IMR-90 (cell line): Measurements from ENCODE around the gene SERPINI1. TPM values are rescaled to one million over a fixed set of nuclear protein-coding genes. Genes with fewer than 3 reads are reported as not detected.

Experiments used
- ATAC-seq: fragments of 200-7000 bp; cut with Tn5 transposase; 2 replicates; pipeline ENCODE4 v1.9.1; 2020; ENCODE audit warnings: low read depth, mild to moderate bottlenecking, moderate library complexity
- Bru-seq: library from RNA; stranded (reverse); fragments of 400-500 nt; gene quantifications from one replicate; lab custom pipeline; 2021; lab: Mats Ljungman, UMichigan
- BruChase-seq, 2 experiments: library from RNA; stranded (reverse); fragments of 400-500 nt; gene quantifications; one replicate each; lab custom pipeline; 2021; lab: Mats Ljungman, UMichigan
- BruUV-seq: library from RNA; stranded (reverse); fragments of 400-500 nt; replicated peaks from 2 replicates; lab custom pipeline; 2021; lab: Mats Ljungman, UMichigan
- CTCF ChIA-PET: fragments of 300-600 bp; formaldehyde crosslinking; extraction: SDS; loops from one replicate; lab custom pipeline; 2021; ENCODE audit warnings: antibody characterized with exemption; lab: Yijun Ruan, JAX
- POLR2A ChIA-PET: fragments of 300-600 bp; sonication (Branson Sonifier 250); formaldehyde crosslinking; loops from one replicate; lab custom pipeline; 2022; ENCODE audit warnings: antibody characterized with exemption; ENCODE audit not compliant: unreplicated experiment; lab: Charles Lee
- DNase-seq: peaks from one replicate; pipeline ENCODE4 v3.0.0; 2013
- H2AFZ ChIP-seq: replicated peaks from 2 replicates; pipeline ENCODE3; 2013; ENCODE audit warnings: low read length, mild to moderate bottlenecking; ENCODE audit not compliant: poor library complexity
- H2AK5ac ChIP-seq: 2 replicates; pipeline ENCODE4 v1.6.1; 2013; ENCODE audit warnings: low read depth, low read length, inconsistent platforms
- H2AK9ac ChIP-seq: replicated peaks from 2 replicates; pipeline ENCODE3; 2013; ENCODE audit warnings: mild to moderate bottlenecking, low read depth, low read length, moderate library complexity; ENCODE audit not compliant: poor library complexity
- H2BK120ac ChIP-seq: 2 replicates; pipeline ENCODE4 v1.6.1; 2013; ENCODE audit warnings: low read depth, low read length, inconsistent platforms
- H2BK15ac ChIP-seq: 3 replicates; pipeline ENCODE4 v1.6.1; 2013; ENCODE audit warnings: low read depth, low read length, inconsistent platforms
- H2BK20ac ChIP-seq: 2 replicates; pipeline ENCODE4 v1.6.1; 2013; ENCODE audit warnings: low read depth, mild to moderate bottlenecking, inconsistent platforms, low read length, moderate library complexity
- H2BK5ac ChIP-seq: 2 replicates; pipeline ENCODE4 v1.6.1; 2013; ENCODE audit warnings: mild to moderate bottlenecking, low read depth, low read length, inconsistent platforms; ENCODE audit not compliant: poor library complexity, severe bottlenecking
- H3K14ac ChIP-seq: replicated peaks from 2 replicates; pipeline ENCODE4 v1.6.1; 2013; ENCODE audit warnings: low read depth, low read length, inconsistent platforms
- H3K18ac ChIP-seq: 2 replicates; pipeline ENCODE4 v1.6.1; 2013; ENCODE audit warnings: low read depth, low read length, control low read depth
- H3K23ac ChIP-seq: 2 replicates; pipeline ENCODE4 v1.6.1; 2013; ENCODE audit warnings: low read depth, low read length, inconsistent platforms
- H3K27ac ChIP-seq: 2 replicates; pipeline ENCODE4 v1.5.1; 2013; ENCODE audit warnings: mild to moderate bottlenecking, control low read depth, low read length; ENCODE audit not compliant: insufficient read depth
- H3K27me3 ChIP-seq: 2 replicates; pipeline ENCODE4 v1.6.1; 2013; ENCODE audit warnings: low read length; ENCODE audit not compliant: control insufficient read depth, insufficient read depth
- H3K36me3 ChIP-seq: 2 replicates; pipeline ENCODE4 v1.6.1; 2013; ENCODE audit warnings: low read length, mixed read lengths; ENCODE audit not compliant: control insufficient read depth, insufficient read depth
- H3K4ac ChIP-seq: 2 replicates; pipeline ENCODE4 v1.6.1; 2013; ENCODE audit warnings: low read depth, low read length, inconsistent platforms
- H3K4me1 ChIP-seq: 2 replicates; pipeline ENCODE4 v1.6.1; 2013; ENCODE audit warnings: low read length, mixed read lengths; ENCODE audit not compliant: control insufficient read depth, insufficient read depth
- H3K4me2 ChIP-seq: 2 replicates; pipeline ENCODE4 v1.6.1; 2013; ENCODE audit warnings: low read depth, mild to moderate bottlenecking, control low read depth, low read length, moderate library complexity
- H3K4me3 ChIP-seq: 2 replicates; pipeline ENCODE4 v1.5.1; 2013; ENCODE audit warnings: low read depth, mild to moderate bottlenecking, control low read depth, low read length, moderate library complexity; ENCODE audit not compliant: insufficient read depth
- H3K56ac ChIP-seq: 2 replicates; pipeline ENCODE4 v1.6.1; 2013; ENCODE audit warnings: low read length, inconsistent platforms; ENCODE audit not compliant: insufficient read depth; ENCODE audit errors: extremely low read depth
- H3K79me1 ChIP-seq, 2 experiments: 2 replicates each; pipeline ENCODE4 v1.6.1; 2013; ENCODE audit warnings: low read length in 2 of 2, inconsistent platforms in 1 of 2, low read depth in 1 of 2
- H3K9ac ChIP-seq: 2 replicates; pipeline ENCODE4 v1.6.1; 2013; ENCODE audit warnings: low read depth, low read length, control low read depth
- H3K9me1 ChIP-seq: 2 replicates; pipeline ENCODE4 v1.6.1; 2013; ENCODE audit warnings: low read length, inconsistent platforms; ENCODE audit not compliant: insufficient read depth
- H3K9me3 ChIP-seq: 2 replicates; pipeline ENCODE4 v1.6.1; 2013; ENCODE audit warnings: low read length; ENCODE audit not compliant: control insufficient read depth, insufficient read depth
- H4K20me1 ChIP-seq: 2 replicates; pipeline ENCODE4 v1.6.1; 2013; ENCODE audit warnings: low read length, inconsistent platforms; ENCODE audit not compliant: insufficient read depth
- H4K5ac ChIP-seq: 2 replicates; pipeline ENCODE4 v1.6.1; 2013; ENCODE audit warnings: mild to moderate bottlenecking, low read depth, low read length, control low read depth
- H4K8ac ChIP-seq, 2 experiments: 2 replicates each; pipeline ENCODE4 v1.6.1; 2013; ENCODE audit warnings: low read depth in 2 of 2, low read length in 2 of 2, control low read depth in 1 of 2, inconsistent platforms in 1 of 2
- H4K91ac ChIP-seq: 2 replicates; pipeline ENCODE4 v1.6.1; 2013; ENCODE audit warnings: low read depth, low read length, inconsistent platforms; ENCODE audit not compliant: insufficient read depth
- MAZ ChIP-seq: IDR thresholded peaks from 2 replicates; pipeline ENCODE4 v1.6.1; 2012; ENCODE audit warnings: low read depth, mild to moderate bottlenecking, low read length, improper control_type of control experiment, moderate library complexity, borderline replicate concordance
- USF2 ChIP-seq: fragments of 150-350 bp; IDR thresholded peaks from 2 replicates; pipeline ENCODE4 v1.6.1; 2017; ENCODE audit warnings: mild to moderate bottlenecking, antibody characterized with exemption, low read length, low read depth
- WGBS, 2 experiments: methylation state at CpG; one replicate each; pipeline versions ENCODE4 v1.1.5 to v1.1.7; 2013; ENCODE audit warnings: missing lambda C conversion rate in 2 of 2; ENCODE audit not compliant: insufficient read length in 1 of 2; ENCODE audit errors: extremely low coverage in 2 of 2; 5-methylcytosine and 5-hydroxymethylcytosine counted together
- dilution Hi-C: fragments of 300-500 bp; cut with HindIII; formaldehyde crosslinking; loops from one replicate; pipeline ENCODE4 v1.14.3; 2018; ENCODE audit warnings: low sequenced_read_pairs; ENCODE audit not compliant: unreplicated experiment
- in situ Hi-C: fragments of 300-500 bp; cut with MboI; formaldehyde crosslinking; loops from 3 replicates; pipeline ENCODE4 v1.14.3; 2019; ENCODE audit warnings: low sequenced_read_pairs, inconsistent platforms, mixed read lengths
- intact Hi-C: fragments of 100-400 bp; cut with micrococcal nuclease; formaldehyde crosslinking; loops from 2 replicates; pipeline ENCODE4 v1.10.0; 2022
- long read RNA-seq: library from polyadenylated mRNA; unstranded; transcript quantifications from one replicate; pipeline ENCODE4 v2.0.0, GENCODE V29; 2021; ENCODE audit not compliant: unreplicated experiment
- polyA plus RNA-seq, 3 experiments: library from polyadenylated mRNA; depleted of rRNA; stranded (reverse); fragments of >200 nt; gene quantifications; 2 replicates each; pipeline ENCODE4 v1.2.3, GENCODE V29; 2012; ENCODE audit warnings: low replicate concordance in 1 of 3
- total RNA-seq: library from RNA; depleted of rRNA; stranded (reverse); fragments of >200 nt; gene quantifications from 2 replicates; pipeline ENCODE4 v1.2.3, GENCODE V29; 2012; rRNA removed

Gene SERPINI1
- total RNA-seq (0.36 and 1.1 TPM in 2 replicates), polyA plus RNA-seq (2012; rRNA removed) (1.2 and 1.3 TPM in 2 replicates), Bru-seq, nascent RNA (percentile 17 among the genes with signal in this experiment), BruChase-seq, experiment 1, labeled RNA remaining after a 6-hour chase (percentile 24 among the genes with signal in this experiment), BruChase-seq, experiment 2, labeled RNA remaining after a 2-hour chase (percentile 28 among the genes with signal in this experiment)
- polyA plus RNA-seq (2012; cell fraction: cytosol; rRNA removed): 0.25 and 0.33 TPM in 2 replicates
- 0.10 and 0.33 TPM in 2 replicates for polyA plus RNA-seq (2012; cell fraction: nucleus; rRNA removed; ENCODE audit: low replicate concordance)
- long read RNA-seq, partial matches to known transcripts: 0 of 3 reads
- long read RNA-seq, other reads (novel, unspliced or antisense): 0 of 3 reads

- DNase-seq (peak; percentile 89), ATAC-seq (peak; percentile 83)
- H2BK15ac ChIP-seq: no peak within 1 kb of the TSS; the same call in 2 of the 3 replicates
- H3K4me1 ChIP-seq: no peaks in the 10 kb centered on the region
- H3K23ac ChIP-seq: peak within 1 kb of the TSS; percentile 67; the same call in 1 of the 2 replicates
- dilution Hi-C loops: no loop called here
- H3K4me2 ChIP-seq: peak within 1 kb of the TSS; percentile 75
- peak within 1 kb of the TSS; percentile 85 for H4K91ac ChIP-seq
- WGBS, 2 experiments: 0% methylated on average over 12 of the region's 37 CpGs; no CpG with 5 or more reads in 1 of the 2 experiments
- no peaks in the 10 kb centered on the region for H3K27me3 ChIP-seq
- TF ChIP-seq MAZ (0 out of 2 replicates have a peak, but pooled peaks have one; percentile 30), USF2 (no peak)
- H3K79me1 ChIP-seq: peaks cover 4 to 10% of the 10 kb centered on the region in 2 experiments; a peak in 3 of 4 replicates
- peak within 1 kb of the TSS; percentile 79 for H3K27ac ChIP-seq
- peak within 1 kb of the TSS; percentile 66 to 90 for H4K8ac ChIP-seq
- no peak within 1 kb of the TSS for H2BK120ac ChIP-seq
- BruUV-seq: no TSS peak
- no peak within 1 kb of the TSS for H3K56ac ChIP-seq
- H3K9me1 ChIP-seq: peaks cover 3% of the 10 kb centered on the region; the same call in 1 of the 2 replicates
- peak within 1 kb of the TSS; percentile 50 for H2AK9ac ChIP-seq
- intact Hi-C loops: loop anchor here (5.0 to 10.0 kb wide), 2 partner anchors 309 to 1723 kb away; no protein-coding TSS in a partner anchor
- H3K14ac ChIP-seq: peak within 1 kb of the TSS; percentile 73; the same call in 1 of the 2 replicates
- H2BK20ac ChIP-seq: no peak within 1 kb of the TSS
- H3K4ac ChIP-seq: peak within 1 kb of the TSS; percentile 89
- H3K4me3 ChIP-seq: peak within 1 kb of the TSS; percentile 80
- no peaks in the 10 kb centered on the region for H3K36me3 ChIP-seq
- peak within 1 kb of the TSS; percentile 80 for H3K9ac ChIP-seq
- CTCF ChIA-PET: interaction anchor here (0.5 to 0.9 kb wide), 2 partner anchors 12 to 1753 kb away, joined by 3 read pairs; no protein-coding TSS in a partner anchor
- in situ Hi-C loops: no loop called here
- POLR2A ChIA-PET: interaction anchor here (0.6 to 1.1 kb wide), 2 partner anchors 8 to 83 kb away, joined by 3 read pairs; no protein-coding TSS in a partner anchor
- H2BK5ac ChIP-seq: peak within 1 kb of the TSS; percentile 64
- H4K20me1 ChIP-seq: peaks cover 11% of the 10 kb centered on the region
- peak within 1 kb of the TSS; percentile 98 for H2AFZ ChIP-seq
- peak within 1 kb of the TSS; percentile 26; the same call in 1 of the 2 replicates for H3K18ac ChIP-seq
- no peaks in the 10 kb centered on the region for H3K9me3 ChIP-seq
- peak within 1 kb of the TSS; percentile 81 for H4K5ac ChIP-seq
- no peak within 1 kb of the TSS for H2AK5ac ChIP-seq
Observed at GRCh38 chr3:167735233-167736138, at the start of gene SERPINI1. TSS of gene SERPINI1 (plus strand) at chr3:167735721. CDS start at chr3:167789129, 53,408 bp downstream.
